H9 (cell line): ENCODE measurements around the gene GPN2. TPM values are rescaled to one million over a fixed set of nuclear protein-coding genes. Genes with fewer than 3 reads are reported as not detected.

Experiments used
- DNase-seq: peaks from one replicate; pipeline ENCODE4 v3.0.0-alpha.2; 2017
- H2AFZ ChIP-seq: one replicate; pipeline ENCODE4 v1.6.1; 2013; ENCODE audit warnings: mild to moderate bottlenecking, low read length, control low read depth, moderate library complexity
- H2AK5ac ChIP-seq: 2 replicates; pipeline ENCODE4 v1.6.1; 2013; ENCODE audit warnings: low read length, control low read depth, mixed read lengths; ENCODE audit not compliant: insufficient read length
- H2BK120ac ChIP-seq: one replicate; pipeline ENCODE4 v1.6.1; 2013; ENCODE audit warnings: low read depth, mild to moderate bottlenecking, low read length, control low read depth, inconsistent platforms; ENCODE audit not compliant: poor library complexity, severe bottlenecking
- H2BK12ac ChIP-seq: 2 replicates; pipeline ENCODE4 v1.6.1; 2013; ENCODE audit warnings: low read length, control low read depth, mixed read lengths, low read depth; ENCODE audit not compliant: insufficient read length
- H2BK15ac ChIP-seq: 2 replicates; pipeline ENCODE4 v1.6.1; 2013; ENCODE audit warnings: low read depth, low read length, control low read depth
- H2BK20ac ChIP-seq: one replicate; pipeline ENCODE4 v1.6.1; 2013; ENCODE audit warnings: low read depth, mild to moderate bottlenecking, low read length, control low read depth, inconsistent platforms; ENCODE audit not compliant: poor library complexity, severe bottlenecking
- H2BK5ac ChIP-seq: 2 replicates; pipeline ENCODE4 v1.6.1; 2013; ENCODE audit warnings: low read length, control low read depth, mixed read lengths; ENCODE audit not compliant: insufficient read length
- H3K14ac ChIP-seq: 2 replicates; pipeline ENCODE4 v1.6.1; 2013; ENCODE audit warnings: low read length, control low read depth; ENCODE audit not compliant: insufficient read depth
- H3K18ac ChIP-seq: 2 replicates; pipeline ENCODE4 v1.6.1; 2013; ENCODE audit warnings: low read depth, mild to moderate bottlenecking, mixed read lengths, low read length, control low read depth; ENCODE audit not compliant: insufficient read length
- H3K23ac ChIP-seq: 2 replicates; pipeline ENCODE4 v1.6.1; 2013; ENCODE audit warnings: low read length, control low read depth, mixed read lengths, low read depth; ENCODE audit not compliant: insufficient read length
- H3K23me2 ChIP-seq: 2 replicates; pipeline ENCODE4 v1.6.1; 2013; ENCODE audit warnings: low read depth, mild to moderate bottlenecking, mixed read lengths, low read length, control low read depth; ENCODE audit not compliant: insufficient read length, poor library complexity, severe bottlenecking
- H3K27ac ChIP-seq: 2 replicates; pipeline ENCODE4 v1.5.1; 2013; ENCODE audit warnings: low read length, control low read depth, mixed read lengths, low read depth; ENCODE audit not compliant: insufficient read length
- H3K27me3 ChIP-seq: 2 replicates; pipeline ENCODE4 v1.6.1; 2013; ENCODE audit warnings: low read length, control low read depth, inconsistent platforms; ENCODE audit not compliant: insufficient read depth
- H3K4ac ChIP-seq: 2 replicates; pipeline ENCODE4 v1.6.1; 2013; ENCODE audit warnings: low read depth, mild to moderate bottlenecking, control low read depth, inconsistent platforms, low read length, moderate library complexity
- H3K4me1 ChIP-seq: 2 replicates; pipeline ENCODE4 v1.6.1; 2013; ENCODE audit warnings: low read length, control low read depth, inconsistent platforms; ENCODE audit not compliant: insufficient read depth
- H3K4me2 ChIP-seq: 2 replicates; pipeline ENCODE4 v1.6.1; 2013; ENCODE audit warnings: low read length, control low read depth, mixed read lengths; ENCODE audit not compliant: insufficient read length, insufficient read depth
- H3K56ac ChIP-seq: 2 replicates; pipeline ENCODE4 v1.6.1; 2013; ENCODE audit warnings: low read depth, mild to moderate bottlenecking, mixed read lengths, low read length, control low read depth; ENCODE audit not compliant: insufficient read length
- H3K79me1 ChIP-seq: 2 replicates; pipeline ENCODE4 v1.6.1; 2013; ENCODE audit warnings: low read depth, mild to moderate bottlenecking, moderate library complexity, low read length, control low read depth, inconsistent platforms; ENCODE audit not compliant: insufficient read depth, poor library complexity, severe bottlenecking
- H3K79me2 ChIP-seq: 2 replicates; pipeline ENCODE4 v1.6.1; 2013; ENCODE audit warnings: low read length, control low read depth, inconsistent platforms; ENCODE audit not compliant: insufficient read depth
- H3K9ac ChIP-seq: 2 replicates; pipeline ENCODE4 v1.6.1; 2013; ENCODE audit warnings: low read length, control low read depth, mixed read lengths; ENCODE audit not compliant: insufficient read length; ENCODE audit errors: extremely low read depth
- H3K9me3 ChIP-seq: one replicate; pipeline ENCODE4 v1.6.1; 2013; ENCODE audit warnings: low read depth, low read length, inconsistent platforms; ENCODE audit not compliant: control insufficient read depth
- H3T11ph ChIP-seq: one replicate; pipeline ENCODE4 v1.6.1; 2013; ENCODE audit warnings: mild to moderate bottlenecking, low read length, control low read depth, inconsistent platforms
- H4K20me1 ChIP-seq: one replicate; pipeline ENCODE4 v1.6.1; 2013; ENCODE audit not compliant: control insufficient read depth, insufficient read length, insufficient read depth
- H4K5ac ChIP-seq: 2 replicates; pipeline ENCODE4 v1.6.1; 2013; ENCODE audit warnings: low read depth, mild to moderate bottlenecking, mixed read lengths, low read length, control low read depth; ENCODE audit not compliant: insufficient read length
- H4K8ac ChIP-seq: replicated peaks from 2 replicates; pipeline ENCODE4 v1.6.1; 2013; ENCODE audit warnings: low read length, control low read depth, mixed read lengths, low read depth; ENCODE audit not compliant: insufficient read length
- H4K91ac ChIP-seq: 2 replicates; pipeline ENCODE4 v1.6.1; 2013; ENCODE audit warnings: low read depth, mild to moderate bottlenecking, moderate library complexity, mixed read lengths, low read length, control low read depth; ENCODE audit not compliant: insufficient read length
- H3K27ac Mint-ChIP-seq, 3 experiments: 2 replicates in 2 of 3; 3 replicates in 1 of 3; pipeline ENCODE4 v1.8.0; 2020 to 2021; ENCODE audit warnings: mixed read lengths in 3 of 3, mild to moderate bottlenecking in 1 of 3, moderate library complexity in 1 of 3
- H3K27me3 Mint-ChIP-seq: 2 replicates; pipeline ENCODE4 v1.8.0; 2021; ENCODE audit warnings: low read depth, mild to moderate bottlenecking, moderate library complexity, mixed read lengths
- H3K36me3 Mint-ChIP-seq, 3 experiments: 2 replicates in 2 of 3; 3 replicates in 1 of 3; pipeline ENCODE4 v1.8.0; 2020 to 2021; ENCODE audit warnings: low read depth in 3 of 3, mixed read lengths in 3 of 3; ENCODE audit not compliant: insufficient read depth in 1 of 3
- H3K4me1 Mint-ChIP-seq, 2 experiments: 2 replicates each; pipeline ENCODE4 v1.8.0; 2020; ENCODE audit warnings: mixed read lengths in 2 of 2
- H3K4me3 Mint-ChIP-seq, 2 experiments: 2 replicates in 1 of 2; 3 replicates in 1 of 2; pipeline ENCODE4 v1.8.0; 2020 to 2021; ENCODE audit warnings: mild to moderate bottlenecking in 2 of 2, mixed read lengths in 2 of 2, moderate library complexity in 1 of 2
- H3K9me3 Mint-ChIP-seq, 2 experiments: 2 replicates in 1 of 2; 3 replicates in 1 of 2; pipeline ENCODE4 v1.8.0; 2020; ENCODE audit warnings: mild to moderate bottlenecking in 2 of 2, mixed read lengths in 2 of 2, moderate library complexity in 1 of 2
- CTCF ChIP-seq: fragments of 200-600 bp; sonication (generic); conservative IDR thresholded peaks from 3 replicates; pipeline ENCODE4 v1.8.0; 2021; ENCODE audit warnings: antibody characterized with exemption, mild to moderate bottlenecking
- WGBS: extraction: QIAGEN DNeasy Blood & Tissue Kit; methylation state at CpG from one replicate; pipeline ENCODE4 v1.1.7; 2013; ENCODE audit warnings: missing lambda C conversion rate, low lambda C conversion rate, mixed read lengths; ENCODE audit not compliant: insufficient read length; ENCODE audit errors: extremely low coverage; 5-methylcytosine and 5-hydroxymethylcytosine counted together
- total RNA-seq: library from RNA; stranded (reverse); gene quantifications from 2 replicates; pipeline ENCODE4 v1.2.1, GENCODE V29; 2021

GPN2 gene
- total RNA-seq, 1 experiment from 2014 or later, result 47.8 TPM

DNA sequence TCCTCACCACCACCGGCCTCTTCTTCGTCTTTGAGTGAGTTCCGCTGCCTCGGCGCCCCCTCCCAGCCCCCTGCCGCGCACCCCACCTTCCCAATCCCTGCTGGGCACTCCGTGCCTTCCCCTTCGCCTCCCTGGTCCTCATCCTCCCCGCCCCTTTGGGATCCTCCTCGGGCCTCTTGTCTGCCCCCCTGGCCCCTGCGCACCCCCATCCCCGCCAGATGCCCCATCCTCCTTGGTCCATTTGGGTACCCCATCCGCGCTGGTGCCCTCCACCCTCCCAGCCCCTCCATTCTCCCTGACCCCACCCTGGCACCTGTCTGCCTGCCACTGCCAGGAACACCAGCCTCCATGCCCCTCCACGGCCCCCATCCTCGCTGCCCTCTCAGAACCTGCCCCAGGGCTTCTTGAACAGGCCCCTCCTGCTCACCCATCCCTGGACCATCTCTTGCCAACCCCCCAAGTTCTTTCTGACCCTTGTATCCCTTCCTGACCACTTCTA lies 62.9 kb downstream of the GPN2 start:
- Histone ChIP-seq H3K18ac (no peak overlapping the region), H3K9me3 (no peaks in the 10 kb centered on the region), H2AK5ac (no peak overlapping the region), H3K4me2 (peak overlapping the region; percentile 67), H4K91ac (no peak overlapping the region), H2BK120ac (no peak overlapping the region), H2BK20ac (no peak overlapping the region), H2BK12ac (no peak overlapping the region), H4K20me1 (no peaks in the 10 kb centered on the region), H4K5ac (no peak overlapping the region), H3K27ac (no peak overlapping the region), H2AFZ (no peak overlapping the region), H4K8ac (no peak overlapping the region), H3K79me2 (no peaks in the 10 kb centered on the region; the same call in 1 of the 2 replicates), H3K56ac (no peak overlapping the region), H3K9ac (no peak overlapping the region), H2BK15ac (no peak overlapping the region), H3K27me3 (no peaks in the 10 kb centered on the region), H3K23me2 (peaks cover 7% of the 10 kb centered on the region), H3K23ac (no peak overlapping the region), H3K4me1 (no peaks in the 10 kb centered on the region), H3K14ac (no peak overlapping the region), H2BK5ac (no peak overlapping the region), H3K79me1 (peaks cover 3% of the 10 kb centered on the region), H3K4ac (no peak overlapping the region), H3T11ph (no peak overlapping the region)
- TF ChIP-seq CTCF, result no peak
- Mint-ChIP-seq H3K9me3 (no peaks in the 10 kb centered on the region; a peak in 1 of 5 replicates), H3K4me3 (peak overlapping the region; percentile 78 to 95), H3K36me3 (peaks cover under 1 to 6% (median 4%) of the 10 kb centered on the region in 3 experiments; a peak in 6 of 7 replicates), H3K27ac (peak overlapping the region in 1 of 3 experiments; percentile 34; a peak in 2 of 7 replicates), H3K4me1 (peaks cover 32 to 35% of the 10 kb centered on the region in 2 experiments), H3K27me3 (peaks cover 1% of the 10 kb centered on the region; the same call in 1 of the 2 replicates)
- no peak for DNase-seq
- no CpG with 5 or more reads among the region's 17 CpGs for WGBS
